ENCODE measurements around the gene MAP7. TPM values are rescaled to one million over a fixed set of nuclear protein-coding genes. Genes with fewer than 3 reads are reported as not detected.

Gene MAP7
- total and polyA plus RNA-seq, 9 of the 15 experiments (the other 6 are each of a cell fraction or from before 2014, with no cell fraction given), result 0.76 to 7.7 (median 3.9) TPM

- TF ChIP-seq PATZ1 (CRISPR knock-in tag; IDR thresholded peaks at IDR 0.05; ENCODE audit: borderline replicate concordance) (no peak), MXI1 (IDR thresholded peaks at IDR 0.05; ENCODE audit: low read depth, low read length) (no peak), ZNF512 (tag; IDR thresholded peaks at IDR 0.05) (no peak), RBBP5 (IDR thresholded peaks at IDR 0.05; ENCODE audit: borderline replicate concordance, insufficient read depth, low read length, poor library complexity, severe bottlenecking) (no peak), SETDB1 (IDR thresholded peaks at IDR 0.05; ENCODE audit: low read length) (no peak), ELF1 (tag; IDR thresholded peaks at IDR 0.05) (no peak), CHD4 (IDR thresholded peaks at IDR 0.05; ENCODE audit: insufficient read depth, insufficient replicate concordance, low read depth, low read length, poor library complexity, severe bottlenecking) (no peak)
These were observed 140.6 kb downstream of the MAP7 start (continued) for GRCh38 chr6:136409597-136409996.
